Tibial nerve (tissue), 4 donors: ENCODE results near the gene PITPNM3.

ENCODE experiments used
- EP300 ChIP-seq, 2 donors: sonication (generic); formaldehyde crosslinking; IDR thresholded peaks; one replicate each; pipeline ENCODE4 v1.6.1; 2017; ENCODE audit warnings: antibody characterized with exemption in 2 of 2, mild to moderate bottlenecking in 1 of 2
- POLR2A ChIP-seq, 2 donors: fragments of 450-650 bp; IDR thresholded peaks; one replicate each; pipeline ENCODE4 v1.6.1; 2017; ENCODE audit warnings: antibody characterized with exemption in 2 of 2, mild to moderate bottlenecking in 2 of 2, moderate library complexity in 2 of 2
- TF ChIP-seq, protein P1 (sequence below), 5 experiments: fragments of 200-600 bp in 3 of 5; fragments of 450-650 bp in 2 of 5; sonication (generic) in 3 of 5; IDR thresholded peaks; one replicate each; pipeline ENCODE4 v1.5.1; 2016 to 2019; ENCODE audit warnings: antibody characterized with exemption in 5 of 5, mild to moderate bottlenecking in 3 of 5, moderate library complexity in 2 of 5

DNA sequence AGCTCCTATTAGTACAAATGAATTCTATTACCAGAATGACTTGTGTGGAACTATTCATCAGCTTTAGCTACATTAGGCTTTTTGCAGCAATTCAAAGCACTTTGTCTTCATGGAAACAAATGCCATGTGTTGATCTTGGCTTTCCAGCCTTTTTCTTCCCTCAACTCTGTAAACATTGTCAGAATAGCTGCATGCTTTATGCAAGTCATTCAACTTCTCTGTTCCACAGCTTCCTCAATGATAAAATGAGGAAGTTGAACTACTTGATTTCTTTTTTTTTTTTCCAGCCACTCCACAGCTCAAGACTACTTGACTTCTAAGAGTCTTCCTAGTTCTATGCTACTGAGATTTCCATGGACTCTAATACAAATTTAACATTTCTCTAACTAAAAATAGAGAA lies 43.0 kb upstream of the PITPNM3 start:
- TF ChIP-seq, protein P1, sequence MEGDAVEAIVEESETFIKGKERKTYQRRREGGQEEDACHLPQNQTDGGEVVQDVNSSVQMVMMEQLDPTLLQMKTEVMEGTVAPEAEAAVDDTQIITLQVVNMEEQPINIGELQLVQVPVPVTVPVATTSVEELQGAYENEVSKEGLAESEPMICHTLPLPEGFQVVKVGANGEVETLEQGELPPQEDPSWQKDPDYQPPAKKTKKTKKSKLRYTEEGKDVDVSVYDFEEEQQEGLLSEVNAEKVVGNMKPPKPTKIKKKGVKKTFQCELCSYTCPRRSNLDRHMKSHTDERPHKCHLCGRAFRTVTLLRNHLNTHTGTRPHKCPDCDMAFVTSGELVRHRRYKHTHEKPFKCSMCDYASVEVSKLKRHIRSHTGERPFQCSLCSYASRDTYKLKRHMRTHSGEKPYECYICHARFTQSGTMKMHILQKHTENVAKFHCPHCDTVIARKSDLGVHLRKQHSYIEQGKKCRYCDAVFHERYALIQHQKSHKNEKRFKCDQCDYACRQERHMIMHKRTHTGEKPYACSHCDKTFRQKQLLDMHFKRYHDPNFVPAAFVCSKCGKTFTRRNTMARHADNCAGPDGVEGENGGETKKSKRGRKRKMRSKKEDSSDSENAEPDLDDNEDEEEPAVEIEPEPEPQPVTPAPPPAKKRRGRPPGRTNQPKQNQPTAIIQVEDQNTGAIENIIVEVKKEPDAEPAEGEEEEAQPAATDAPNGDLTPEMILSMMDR (IDR thresholded peaks at IDR 0.05): no peak
- TF ChIP-seq POLR2A (IDR thresholded peaks at IDR 0.05): no peak
- TF ChIP-seq EP300 (IDR thresholded peaks at IDR 0.05): peak in 1 of 2 donors; percentile 11
